ENCODE measurements around the gene NPAP1. TPM values are rescaled to one million over a fixed set of nuclear protein-coding genes. Genes with fewer than 3 reads are reported as not detected.
"Not testable (repeated sequence)": the region's sequence is repeated elsewhere in the genome, so short reads cannot be mapped to it uniquely, and the experiment has no call there.

The NPAP1 gene, protein sequence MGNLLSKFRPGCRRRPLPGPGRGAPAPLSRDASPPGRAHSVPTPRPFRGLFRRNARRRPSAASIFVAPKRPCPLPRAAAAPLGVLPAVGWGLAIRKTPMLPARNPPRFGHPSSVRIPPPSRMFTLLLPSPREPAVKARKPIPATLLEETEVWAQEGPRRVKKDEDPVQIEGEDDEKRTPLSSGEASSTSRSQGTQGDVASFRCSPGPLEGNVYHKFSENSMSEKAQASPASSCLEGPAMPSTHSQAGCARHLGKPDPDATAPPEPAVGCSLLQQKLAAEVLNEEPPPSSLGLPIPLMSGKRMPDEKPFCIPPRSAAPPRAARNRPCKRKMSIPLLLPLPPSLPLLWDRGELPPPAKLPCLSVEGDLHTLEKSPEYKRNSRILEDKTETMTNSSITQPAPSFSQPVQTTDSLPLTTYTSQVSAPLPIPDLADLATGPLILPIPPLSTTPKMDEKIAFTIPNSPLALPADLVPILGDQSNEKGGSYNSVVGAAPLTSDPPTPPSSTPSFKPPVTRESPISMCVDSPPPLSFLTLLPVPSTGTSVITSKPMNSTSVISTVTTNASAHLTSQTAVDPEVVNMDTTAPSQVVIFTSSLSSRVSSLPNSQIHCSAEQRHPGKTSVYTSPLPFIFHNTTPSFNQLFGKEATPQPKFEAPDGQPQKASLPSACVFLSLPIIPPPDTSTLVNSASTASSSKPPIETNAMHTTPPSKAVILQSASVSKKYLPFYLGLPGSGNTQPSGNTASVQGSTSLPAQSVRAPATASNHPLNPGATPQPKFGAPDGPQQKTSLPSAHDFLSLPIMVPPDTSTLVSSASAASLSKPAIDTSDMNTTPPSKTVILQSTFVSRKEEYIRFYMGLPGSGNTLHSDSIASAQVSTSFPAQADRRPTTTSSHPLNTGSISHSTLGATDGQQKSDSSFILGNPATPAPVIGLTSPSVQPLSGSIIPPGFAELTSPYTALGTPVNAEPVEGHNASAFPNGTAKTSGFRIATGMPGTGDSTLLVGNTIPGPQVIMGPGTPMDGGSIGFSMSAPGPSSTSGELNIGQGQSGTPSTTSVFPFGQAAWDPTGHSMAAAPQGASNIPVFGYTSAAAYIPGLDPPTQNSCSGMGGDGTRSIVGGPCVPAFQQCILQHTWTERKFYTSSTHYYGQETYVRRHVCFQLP
- not detected in 2 replicates for total RNA-seq

DNA sequence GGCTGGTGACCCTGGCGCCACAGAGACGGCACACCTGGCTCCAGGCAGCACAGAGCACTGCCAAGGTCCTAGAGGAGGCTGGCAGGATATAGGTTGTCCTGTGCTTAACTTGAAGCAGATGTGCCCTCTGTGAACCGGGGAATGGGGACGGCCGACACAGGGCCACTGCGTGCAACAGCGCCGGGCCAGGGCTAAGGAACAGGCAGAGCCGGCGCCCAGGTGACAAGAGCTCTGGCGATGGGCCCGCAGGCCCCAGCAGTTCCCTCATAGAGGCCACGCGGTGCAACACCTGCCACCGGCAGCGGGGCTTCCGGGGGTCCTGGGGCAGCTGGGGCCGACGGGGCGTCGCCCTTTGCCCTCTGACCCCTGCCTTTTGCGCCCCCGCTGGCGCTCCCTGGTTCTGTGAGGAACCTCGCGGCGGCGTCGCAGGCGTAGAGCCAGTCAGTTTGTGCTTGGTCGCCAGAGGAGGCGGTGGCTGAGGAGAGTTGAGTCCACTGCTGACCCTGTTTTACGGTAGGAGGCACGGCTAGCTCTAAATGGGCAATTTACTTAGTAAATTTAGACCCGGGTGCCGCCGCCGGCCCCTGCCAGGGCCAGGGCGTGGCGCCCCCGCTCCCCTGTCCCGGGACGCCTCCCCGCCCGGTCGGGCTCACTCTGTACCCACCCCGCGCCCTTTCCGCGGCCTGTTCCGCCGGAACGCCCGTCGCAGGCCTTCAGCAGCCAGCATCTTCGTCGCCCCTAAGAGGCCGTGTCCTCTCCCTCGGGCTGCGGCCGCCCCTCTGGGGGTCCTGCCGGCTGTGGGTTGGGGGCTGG is at the start of gene NPAP1:
Gene NPAP1 (plus strand): TSS at position 444 of the 813 bp plus-strand sequence. CDS start 93 bp downstream, at position 537.
- Mint-ChIP-seq H3K4me3 (no peak within 1 kb of the TSS), H3K4me1 (no peaks in the 10 kb centered on the region), H3K9me3 (peaks cover 12% of the 10 kb centered on the region), H3K36me3 (ENCODE audit: low read depth) (no peaks in the 10 kb centered on the region), H3K27me3 (no peaks in the 10 kb centered on the region), H3K27ac (no peak within 1 kb of the TSS)
- DNase-seq = no peak
- intact Hi-C loops (cut with micrococcal nuclease) = no loop called here

DNA sequence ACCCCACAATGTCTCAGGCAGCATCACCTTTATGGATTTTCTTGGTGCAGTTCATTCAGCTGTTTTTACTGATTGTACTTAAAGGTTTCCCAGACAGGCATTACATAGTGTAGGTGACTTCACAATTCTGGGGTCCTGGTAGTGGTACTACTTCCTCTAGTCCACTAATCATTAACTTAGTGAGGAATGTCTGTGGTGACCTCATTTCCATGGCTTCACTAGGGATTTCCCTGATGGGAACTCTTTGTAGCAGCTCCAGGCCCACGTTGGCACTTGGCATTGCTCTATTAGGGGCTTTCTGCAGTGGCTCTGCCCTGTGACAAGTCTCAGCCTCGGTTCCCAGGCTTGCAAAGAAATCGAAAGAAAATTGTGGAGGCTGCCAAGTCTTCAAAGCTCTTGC is 48.1 kb upstream of the NPAP1 start:
- no peaks in the 10 kb centered on the region for H3K27me3 Mint-ChIP-seq
- no peak for DNase-seq
- H3K4me1 Mint-ChIP-seq = no peaks in the 10 kb centered on the region
- H3K36me3 Mint-ChIP-seq (ENCODE audit: low read depth) = no peaks in the 10 kb centered on the region
- intact Hi-C loops (cut with micrococcal nuclease) = no loop called here
- H3K9me3 Mint-ChIP-seq = peaks cover 19% of the 10 kb centered on the region
- no peak overlapping the region for H3K4me3 Mint-ChIP-seq
- no peak overlapping the region for H3K27ac Mint-ChIP-seq

DNA sequence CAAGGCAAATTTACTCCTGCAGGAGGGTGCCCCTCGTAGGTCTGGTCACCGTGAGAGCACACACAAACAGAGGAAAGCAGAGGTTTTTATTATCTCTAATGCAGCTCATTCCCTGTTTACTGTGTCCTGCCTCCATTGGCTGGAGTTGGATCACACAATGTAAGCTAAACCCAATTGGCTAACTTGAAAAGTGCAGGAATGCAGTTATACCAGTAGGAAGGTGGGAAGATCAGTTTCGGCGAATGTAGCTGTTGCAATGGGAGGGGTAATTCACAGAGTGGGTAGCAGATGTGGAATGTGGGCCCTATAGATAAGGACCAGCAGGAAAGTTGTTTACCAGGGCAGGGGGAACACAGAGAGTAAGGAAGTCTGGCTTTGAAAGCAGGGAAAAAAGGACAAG is 42.5 kb upstream of the NPAP1 start:
- Mint-ChIP-seq H3K27me3 (no peaks in the 10 kb centered on the region), H3K4me3 (no peak overlapping the region), H3K4me1 (no peaks in the 10 kb centered on the region), H3K27ac (no peak overlapping the region), H3K36me3 (ENCODE audit: low read depth) (no peaks in the 10 kb centered on the region), H3K9me3 (peaks cover 16% of the 10 kb centered on the region)
- intact Hi-C loops (cut with micrococcal nuclease) = no loop called here
- no peak for DNase-seq

DNA sequence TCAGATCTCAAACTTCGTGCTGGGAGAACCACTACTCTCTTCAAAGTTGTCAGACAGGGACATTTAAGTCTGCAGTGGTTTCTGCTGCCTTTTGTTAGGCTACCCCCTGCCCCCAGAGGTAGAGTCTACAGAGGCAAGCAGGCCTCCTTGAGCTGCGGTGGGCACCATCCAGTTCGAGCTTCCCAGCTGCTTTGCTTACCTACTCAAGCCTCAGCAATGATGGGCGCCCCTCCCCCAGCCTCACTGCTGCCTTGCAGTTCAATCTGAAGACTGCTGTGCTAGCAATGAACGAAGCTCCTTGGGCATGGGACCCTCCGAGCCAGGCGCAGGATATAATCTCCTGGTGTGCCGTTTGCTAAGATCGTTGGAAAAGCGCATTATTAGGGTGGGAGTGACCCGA is 36.2 kb upstream of the NPAP1 start:
- intact Hi-C loops (cut with micrococcal nuclease); H3K4me1 Mint-ChIP-seq; DNase-seq; H3K4me3 Mint-ChIP-seq; H3K27ac Mint-ChIP-seq; H3K27me3 Mint-ChIP-seq; H3K36me3 Mint-ChIP-seq (ENCODE audit: low read depth): not testable (repeated sequence)
- peaks cover 31% of the 10 kb centered on the region for H3K9me3 Mint-ChIP-seq

DNA sequence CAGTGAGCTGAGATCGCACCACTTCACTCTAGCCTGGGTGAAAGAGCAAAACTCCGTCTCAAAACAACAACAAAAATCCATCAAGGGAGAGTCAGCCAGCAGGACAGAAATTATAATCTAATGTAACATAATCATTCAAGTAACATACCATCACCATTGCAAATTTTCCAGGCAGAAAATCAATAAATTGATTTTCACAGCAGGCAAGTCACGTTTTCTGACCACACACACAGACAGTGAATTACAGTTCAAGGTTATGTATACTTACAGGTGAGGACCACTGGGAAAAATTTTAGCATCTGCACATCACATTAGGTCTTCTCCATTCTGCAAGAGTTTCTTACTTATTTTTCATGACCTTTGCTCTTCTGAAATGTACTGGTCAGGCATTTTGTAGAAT is 29.9 kb upstream of the NPAP1 start:
- Mint-ChIP-seq H3K27ac (no peak overlapping the region), H3K9me3 (peaks cover 22% of the 10 kb centered on the region), H3K4me3 (no peak overlapping the region), H3K4me1 (no peaks in the 10 kb centered on the region), H3K27me3 (no peaks in the 10 kb centered on the region), H3K36me3 (ENCODE audit: low read depth) (no peaks in the 10 kb centered on the region)
- DNase-seq = no peak
- intact Hi-C loops (cut with micrococcal nuclease) = no loop called here

DNA sequence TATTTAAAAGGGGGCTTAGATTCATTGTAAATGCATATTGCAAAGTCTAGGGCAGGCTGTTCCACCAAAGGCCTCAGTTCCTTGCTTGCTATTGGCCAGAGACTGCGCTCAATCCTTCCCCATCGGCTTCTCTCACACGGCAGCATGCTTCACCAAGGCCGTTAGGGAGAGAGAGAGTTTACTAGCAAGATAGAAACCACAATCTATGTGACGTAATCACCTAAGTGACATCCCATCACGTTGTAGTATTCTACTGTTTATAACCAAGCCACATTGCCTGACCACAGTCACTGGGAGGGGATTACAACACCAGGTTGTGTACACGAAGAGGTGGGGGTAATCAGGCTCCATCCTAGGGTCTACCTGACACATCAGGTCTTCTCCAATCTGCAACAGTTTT is 16.0 kb upstream of the NPAP1 start:
- no peaks in the 10 kb centered on the region for H3K36me3 Mint-ChIP-seq (ENCODE audit: low read depth)
- H3K4me3 Mint-ChIP-seq = no peak overlapping the region
- no peaks in the 10 kb centered on the region for H3K4me1 Mint-ChIP-seq
- no peak for DNase-seq
- peaks cover 13% of the 10 kb centered on the region for H3K9me3 Mint-ChIP-seq
- intact Hi-C loops (cut with micrococcal nuclease) = no loop called here
- H3K27ac Mint-ChIP-seq = no peak overlapping the region
- H3K27me3 Mint-ChIP-seq = no peaks in the 10 kb centered on the region

DNA sequence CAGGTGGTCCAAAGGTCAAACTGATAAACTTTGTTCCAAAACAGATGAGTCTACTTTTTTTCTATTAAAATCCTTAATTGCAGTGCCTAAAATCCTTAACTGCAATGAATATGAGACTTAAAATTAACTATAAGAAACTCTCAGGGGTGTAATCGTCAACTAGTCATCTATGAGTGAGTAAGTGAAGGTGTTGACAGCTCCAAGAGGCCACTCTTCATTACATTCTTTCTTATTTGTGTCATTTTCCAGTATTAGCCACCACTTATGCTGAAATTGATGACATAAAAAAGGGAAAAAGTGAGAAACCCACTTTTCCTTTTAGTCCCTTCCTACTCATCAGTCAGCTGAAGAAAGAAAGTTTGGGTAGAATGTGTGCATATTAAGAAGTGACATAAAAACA is 12.6 kb upstream of the NPAP1 start:
- Mint-ChIP-seq H3K9me3 (peaks cover 12% of the 10 kb centered on the region), H3K27ac (no peak overlapping the region), H3K4me3 (no peak overlapping the region), H3K27me3 (no peaks in the 10 kb centered on the region), H3K36me3 (ENCODE audit: low read depth) (no peaks in the 10 kb centered on the region), H3K4me1 (no peaks in the 10 kb centered on the region)
- intact Hi-C loops (cut with micrococcal nuclease) = no loop called here
- DNase-seq = no peak

DNA sequence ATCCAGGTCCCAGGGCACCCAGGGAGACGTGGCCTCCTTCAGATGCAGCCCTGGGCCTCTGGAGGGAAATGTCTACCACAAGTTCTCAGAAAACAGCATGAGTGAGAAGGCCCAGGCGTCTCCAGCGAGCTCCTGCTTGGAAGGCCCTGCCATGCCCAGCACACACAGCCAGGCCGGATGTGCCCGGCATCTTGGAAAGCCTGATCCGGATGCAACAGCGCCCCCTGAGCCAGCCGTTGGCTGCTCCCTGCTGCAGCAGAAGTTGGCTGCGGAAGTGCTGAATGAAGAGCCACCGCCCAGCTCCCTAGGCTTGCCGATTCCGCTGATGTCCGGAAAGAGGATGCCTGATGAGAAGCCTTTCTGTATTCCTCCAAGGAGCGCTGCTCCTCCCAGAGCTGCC is 856 bp downstream of the NPAP1 start:
- intact Hi-C loops (cut with micrococcal nuclease) = no loop called here
- Mint-ChIP-seq H3K4me3 (no peak overlapping the region), H3K27me3 (no peaks in the 10 kb centered on the region)

DNA sequence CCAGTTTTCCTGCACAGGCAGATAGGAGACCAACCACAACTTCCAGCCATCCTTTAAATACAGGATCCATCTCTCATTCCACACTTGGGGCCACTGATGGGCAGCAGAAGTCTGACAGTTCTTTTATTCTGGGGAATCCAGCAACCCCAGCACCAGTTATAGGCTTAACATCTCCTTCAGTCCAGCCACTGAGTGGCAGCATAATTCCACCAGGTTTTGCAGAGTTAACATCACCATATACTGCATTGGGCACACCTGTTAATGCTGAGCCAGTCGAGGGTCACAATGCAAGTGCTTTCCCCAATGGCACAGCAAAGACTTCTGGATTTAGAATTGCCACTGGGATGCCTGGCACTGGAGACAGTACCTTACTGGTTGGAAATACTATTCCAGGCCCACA is 2.9 kb downstream of the NPAP1 start:
- DNase-seq = no peak
- Mint-ChIP-seq H3K9me3 (peaks cover 16% of the 10 kb centered on the region), H3K4me1 (no peaks in the 10 kb centered on the region), H3K4me3 (no peak overlapping the region), H3K36me3 (ENCODE audit: low read depth) (no peaks in the 10 kb centered on the region), H3K27me3 (no peaks in the 10 kb centered on the region), H3K27ac (no peak overlapping the region)
- intact Hi-C loops (cut with micrococcal nuclease) = no loop called here

More for the DNA sequence above, 856 bp downstream of the NPAP1 start:
- DNase-seq = no peak
- no peak overlapping the region for H3K27ac Mint-ChIP-seq
- no peaks in the 10 kb centered on the region for H3K36me3 Mint-ChIP-seq (ENCODE audit: low read depth)
- no peaks in the 10 kb centered on the region for H3K4me1 Mint-ChIP-seq
- peaks cover 16% of the 10 kb centered on the region for H3K9me3 Mint-ChIP-seq

DNA sequence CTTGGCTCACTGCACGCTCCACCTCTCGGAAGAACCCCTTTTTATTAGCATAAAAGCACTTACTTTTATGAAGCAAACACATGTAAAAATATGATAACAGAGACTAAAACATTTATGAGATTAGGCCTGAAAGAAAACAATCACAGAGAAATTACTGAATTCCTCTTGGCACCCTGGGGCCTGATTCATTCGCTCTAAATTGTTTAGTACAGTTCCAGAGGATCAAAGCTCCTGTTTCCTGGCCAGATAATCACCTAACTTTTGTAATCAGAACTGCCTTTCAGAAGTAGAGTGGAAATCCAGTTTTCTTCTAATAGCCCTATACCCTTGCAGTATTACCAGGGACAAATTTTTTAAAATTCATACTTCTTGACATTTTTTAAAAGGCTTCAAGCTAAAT is 6.4 kb downstream of the NPAP1 start:
- Mint-ChIP-seq H3K4me3 (no peak overlapping the region), H3K9me3 (peaks cover 30% of the 10 kb centered on the region), H3K4me1 (no peaks in the 10 kb centered on the region), H3K36me3 (ENCODE audit: low read depth) (no peaks in the 10 kb centered on the region), H3K27ac (no peak overlapping the region), H3K27me3 (no peaks in the 10 kb centered on the region)
- no peak for DNase-seq
- intact Hi-C loops (cut with micrococcal nuclease) = no loop called here

DNA sequence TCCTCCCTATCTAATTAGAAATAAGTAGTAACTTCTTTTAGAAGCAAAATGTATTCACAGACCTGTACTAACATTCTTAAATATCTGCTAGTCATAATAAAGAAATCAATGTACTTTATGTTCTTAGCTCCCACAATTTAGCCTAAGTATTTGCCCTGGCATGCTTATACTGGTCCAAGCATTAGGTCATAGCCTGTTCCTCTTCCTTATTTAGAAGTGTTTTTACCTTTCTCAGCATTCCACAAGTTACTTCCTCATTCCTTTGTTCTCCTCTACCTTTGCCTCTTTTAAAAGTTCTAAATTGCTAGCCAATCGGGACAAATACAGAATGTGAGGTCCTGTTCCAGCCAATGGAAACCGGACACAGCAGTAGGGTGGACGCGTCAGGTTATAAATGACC is 7.3 kb downstream of the NPAP1 start:
- not testable (repeated sequence) for H3K27me3 Mint-ChIP-seq

DNA sequence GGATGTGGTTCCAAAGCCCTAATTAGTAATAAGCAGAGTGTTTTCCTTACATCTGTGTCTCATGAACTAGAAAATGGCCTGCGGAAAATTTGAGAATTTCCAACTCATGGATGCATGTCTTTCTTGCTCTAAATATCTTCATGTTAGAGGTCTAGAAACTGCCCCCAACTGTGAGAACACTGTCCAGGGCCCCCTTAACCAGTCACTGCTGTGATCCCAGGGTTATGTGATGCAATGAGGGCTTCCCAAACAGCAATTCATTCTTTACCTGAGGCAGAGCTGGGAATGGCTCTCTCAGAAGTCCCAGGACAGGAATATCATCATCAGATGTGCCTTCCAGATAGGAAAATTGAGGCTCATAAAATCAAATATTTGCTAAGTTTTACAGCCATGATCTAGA is 8.2 kb downstream of the NPAP1 start:
- no peak overlapping the region for H3K4me3 Mint-ChIP-seq
- H3K27ac Mint-ChIP-seq = no peak overlapping the region
- H3K4me1 Mint-ChIP-seq = no peaks in the 10 kb centered on the region
- DNase-seq = no peak
- no peaks in the 10 kb centered on the region for H3K36me3 Mint-ChIP-seq (ENCODE audit: low read depth)
- intact Hi-C loops (cut with micrococcal nuclease) = no loop called here
- H3K27me3 Mint-ChIP-seq = no peaks in the 10 kb centered on the region
- peaks cover 24% of the 10 kb centered on the region for H3K9me3 Mint-ChIP-seq

More for the DNA sequence above, 7.3 kb downstream of the NPAP1 start:
- H3K4me3 Mint-ChIP-seq; H3K27ac Mint-ChIP-seq; H3K4me1 Mint-ChIP-seq; DNase-seq; intact Hi-C loops (cut with micrococcal nuclease); H3K36me3 Mint-ChIP-seq (ENCODE audit: low read depth): not testable (repeated sequence)
- H3K9me3 Mint-ChIP-seq = peaks cover 25% of the 10 kb centered on the region

DNA sequence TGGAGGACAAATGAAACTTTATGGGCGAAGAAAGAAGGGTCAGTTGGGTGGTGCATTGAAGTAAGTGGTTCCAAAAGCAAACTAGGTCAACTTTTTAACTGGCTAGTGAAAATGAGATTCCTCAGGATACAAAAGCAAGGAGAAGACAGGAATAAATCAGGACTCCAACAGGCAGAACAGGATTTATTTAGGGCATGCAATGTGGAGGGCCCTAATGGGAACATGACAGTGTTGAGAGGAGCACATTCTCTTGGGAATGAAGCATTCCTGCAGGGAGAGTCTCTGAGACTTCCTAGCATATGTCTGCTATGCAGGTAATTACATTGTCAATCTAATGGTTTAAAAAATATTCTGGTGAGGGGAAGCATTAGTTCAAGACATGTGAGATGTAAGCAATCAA is 8.7 kb downstream of the NPAP1 start:
- Mint-ChIP-seq H3K27me3 (no peaks in the 10 kb centered on the region), H3K27ac (no peak overlapping the region), H3K4me1 (no peaks in the 10 kb centered on the region), H3K36me3 (ENCODE audit: low read depth) (no peaks in the 10 kb centered on the region), H3K9me3 (peaks cover 24% of the 10 kb centered on the region), H3K4me3 (no peak overlapping the region)
- DNase-seq = no peak
- intact Hi-C loops (cut with micrococcal nuclease) = no loop called here
